T-helper 22 cell (primary cell): ENCODE measurements around the gene SNAPC3.
"Not testable (repeated sequence)": the region's sequence is repeated elsewhere in the genome, so short reads cannot be mapped to it uniquely, and the experiment has no call there.

Source experiments
- DNase-seq: peaks from one replicate; pipeline ENCODE4 v3.0.0-alpha.2; 2020; ENCODE audit warnings: low read depth

The SNAPC3 gene

GRCh38 chr9:15423231-15423985, 732 bp downstream of the SNAPC3 start:
- DNase-seq, result no peak

GRCh38 chr9:15426019-15426418, 3.3 kb downstream of the SNAPC3 start:
- no peak for DNase-seq

- DNase-seq, result not testable (repeated sequence)
Measured at GRCh38 chr9:15427702-15428101, 5.0 kb downstream of the SNAPC3 start.

- DNase-seq, result no peak
Measured at GRCh38 chr9:15430920-15431844, 8.5 kb downstream of the SNAPC3 start.

- DNase-seq, result no peak
Measured at GRCh38 chr9:15433191-15433590, 10.5 kb downstream of the SNAPC3 start.

GRCh38 chr9:15433661-15434060, 11.0 kb downstream of the SNAPC3 start:
- DNase-seq, result no peak

GRCh38 chr9:15438891-15439290, 16.2 kb downstream of the SNAPC3 start:
- no peak for DNase-seq

GRCh38 chr9:15441841-15442240, 19.2 kb downstream of the SNAPC3 start:
- not testable (repeated sequence) for DNase-seq

- DNase-seq, result not testable (repeated sequence)
Measured at GRCh38 chr9:15442264-15442663, 19.6 kb downstream of the SNAPC3 start.

- DNase-seq, result no peak
Measured at GRCh38 chr9:15444141-15444540, 21.5 kb downstream of the SNAPC3 start.

- no peak for DNase-seq
Measured at GRCh38 chr9:15453956-15454355, 31.3 kb downstream of the SNAPC3 start.

GRCh38 chr9:15461056-15461455, 38.4 kb downstream of the SNAPC3 start:
- DNase-seq, result no peak

- no peak for DNase-seq
Measured at GRCh38 chr9:15461601-15462000, 38.9 kb downstream of the SNAPC3 start.

GRCh38 chr9:15468145-15468544, 45.5 kb downstream of the SNAPC3 start:
- no peak for DNase-seq

- no peak for DNase-seq
Measured at GRCh38 chr9:15469406-15469805, 46.7 kb downstream of the SNAPC3 start.

- no peak for DNase-seq
Measured at GRCh38 chr9:15469862-15470261, 47.2 kb downstream of the SNAPC3 start.

GRCh38 chr9:15475923-15476536, 53.4 kb downstream of the SNAPC3 start:
- DNase-seq, result no peak

- DNase-seq, result no peak
Measured at GRCh38 chr9:15480028-15480427, 57.4 kb downstream of the SNAPC3 start.

GRCh38 chr9:15482146-15482545, 59.5 kb downstream of the SNAPC3 start:
- no peak for DNase-seq

- DNase-seq, result no peak
Measured at GRCh38 chr9:15484802-15485201, 62.1 kb downstream of the SNAPC3 start.

GRCh38 chr9:15485836-15486666, 63.4 kb downstream of the SNAPC3 start:
- no peak for DNase-seq

GRCh38 chr9:15491950-15492349, 69.3 kb downstream of the SNAPC3 start:
- DNase-seq, result no peak
